ENCODE measurements around the gene CD36.

Gene CD36

GRCh38 chr7:80637911-80638765 lies at the start of gene CD36:
CD36 (plus strand) TSS chr7:80638642; CDS start chr7:80646741, 8,099 bp downstream.
- no peak for DNase-seq

GRCh38 chr7:80589631-80590030 lies 48.8 kb upstream of the CD36 start:
- DNase-seq, result no peak

GRCh38 chr7:80591654-80592053 lies 46.8 kb upstream of the CD36 start:
- DNase-seq, result no peak

- DNase-seq, result no peak
Observed at GRCh38 chr7:80593869-80594586, 44.4 kb upstream of the CD36 start.

DNA sequence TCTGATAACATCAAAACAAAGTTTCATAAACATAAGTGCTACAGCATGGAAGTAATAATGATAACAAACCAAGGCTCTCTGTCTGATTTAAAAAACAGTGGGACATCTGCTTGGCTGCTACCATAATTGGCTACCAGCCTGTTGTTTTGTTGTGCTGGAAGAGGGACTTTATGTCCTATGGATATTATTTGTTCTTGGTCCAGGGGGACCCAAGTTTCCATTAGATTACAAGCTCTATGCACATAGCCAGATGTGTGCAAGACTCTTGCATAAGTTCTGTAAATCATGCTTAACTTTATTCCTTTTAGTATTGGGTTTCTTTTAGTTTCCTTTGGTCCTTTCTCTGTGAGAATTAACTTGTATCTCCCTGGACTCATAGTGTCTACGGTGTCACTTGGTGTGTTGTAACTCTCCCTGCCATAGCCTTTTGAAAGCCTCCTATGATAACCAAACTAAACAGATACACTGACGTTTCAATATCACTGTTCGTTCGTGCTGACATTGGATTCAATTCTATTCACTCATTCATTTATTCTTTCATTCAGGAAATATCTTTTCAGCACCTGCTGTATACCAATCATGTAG lies 41.4 kb upstream of the CD36 start:
- no peak for DNase-seq

DNA sequence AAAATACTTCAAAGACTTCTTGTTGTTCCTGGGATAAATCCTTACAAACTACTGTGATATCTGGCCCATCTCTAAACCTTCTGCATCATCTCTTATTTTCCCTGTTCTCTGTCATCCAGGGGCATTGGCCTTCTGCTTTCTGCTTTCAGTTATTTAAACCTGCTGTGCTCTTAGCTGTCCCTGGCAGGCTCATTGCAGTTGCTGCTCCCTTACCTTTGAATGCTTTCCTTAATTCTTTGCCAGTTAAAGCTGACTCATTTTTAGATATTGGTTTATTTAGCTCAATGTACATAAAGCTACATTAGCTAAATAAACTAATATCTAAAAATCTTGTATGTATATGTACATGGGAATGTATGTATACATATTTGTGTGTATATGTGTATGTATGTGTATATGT lies 40.6 kb upstream of the CD36 start:
- no peak for DNase-seq

GRCh38 chr7:80600046-80600445 lies 38.4 kb upstream of the CD36 start:
- no peak for DNase-seq

- DNase-seq, result no peak
Observed at GRCh38 chr7:80601999-80602398, 36.4 kb upstream of the CD36 start.

DNA sequence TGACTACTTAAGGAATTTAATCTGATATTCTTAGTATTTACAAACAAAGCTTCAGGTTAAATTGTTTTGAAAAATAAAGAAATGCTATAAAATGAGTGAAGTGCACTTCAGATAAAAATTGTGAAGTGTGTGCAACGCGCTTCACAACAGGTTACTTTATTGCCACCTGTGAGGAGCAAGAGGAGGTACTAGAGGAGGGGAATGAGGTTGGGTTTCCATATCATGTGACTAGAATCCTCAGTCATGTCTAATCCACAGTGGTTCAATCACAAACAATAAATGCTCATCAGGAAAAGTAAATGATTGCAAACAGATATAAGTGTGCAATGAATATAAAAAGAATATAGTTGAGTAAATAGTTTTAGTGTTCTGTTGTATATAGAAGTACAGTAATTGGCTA lies 34.5 kb upstream of the CD36 start:
- no peak for DNase-seq

- DNase-seq, result no peak
Observed at GRCh38 chr7:80604436-80604835, 34.0 kb upstream of the CD36 start.

DNA sequence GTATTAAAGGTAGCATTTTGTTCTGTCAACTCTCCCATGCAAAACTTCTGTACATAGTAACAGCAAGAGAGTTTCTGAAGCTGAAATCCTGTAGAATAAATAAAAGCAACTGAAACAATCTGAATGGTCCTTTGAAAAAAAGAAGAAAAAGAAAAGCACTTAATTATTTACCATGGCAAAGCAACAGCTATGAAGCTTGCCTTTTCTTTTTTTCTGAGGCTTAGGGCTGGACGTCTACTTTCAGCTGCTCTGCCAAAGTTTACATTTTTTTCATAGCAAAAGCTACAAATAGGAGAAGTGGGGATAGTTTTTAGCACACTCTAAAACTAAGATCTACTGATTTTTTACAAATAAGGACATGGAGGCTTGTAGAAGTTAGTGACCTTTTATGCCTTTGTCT lies 31.3 kb upstream of the CD36 start:
- no peak for DNase-seq

DNA sequence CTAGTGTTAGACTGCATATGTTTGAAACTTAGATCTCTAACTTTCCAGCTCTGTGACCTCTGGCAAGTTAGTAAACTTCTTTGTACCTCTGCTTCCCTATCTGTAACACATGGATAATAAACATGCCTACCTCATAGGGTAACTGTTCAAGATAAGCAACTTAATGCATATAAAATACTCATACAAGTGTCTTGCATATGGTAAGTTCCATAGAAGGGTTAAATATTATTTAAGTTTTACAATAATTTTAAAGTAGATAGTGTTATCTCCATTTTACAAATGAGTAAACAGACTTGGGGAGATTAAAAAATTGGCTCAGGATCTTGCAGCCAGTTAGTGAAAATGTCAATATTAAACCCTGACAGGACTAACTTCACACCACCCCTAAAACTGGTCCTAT lies 30.1 kb upstream of the CD36 start:
- no peak for DNase-seq

GRCh38 chr7:80609751-80610150 lies 28.7 kb upstream of the CD36 start:
- DNase-seq, result no peak

DNA sequence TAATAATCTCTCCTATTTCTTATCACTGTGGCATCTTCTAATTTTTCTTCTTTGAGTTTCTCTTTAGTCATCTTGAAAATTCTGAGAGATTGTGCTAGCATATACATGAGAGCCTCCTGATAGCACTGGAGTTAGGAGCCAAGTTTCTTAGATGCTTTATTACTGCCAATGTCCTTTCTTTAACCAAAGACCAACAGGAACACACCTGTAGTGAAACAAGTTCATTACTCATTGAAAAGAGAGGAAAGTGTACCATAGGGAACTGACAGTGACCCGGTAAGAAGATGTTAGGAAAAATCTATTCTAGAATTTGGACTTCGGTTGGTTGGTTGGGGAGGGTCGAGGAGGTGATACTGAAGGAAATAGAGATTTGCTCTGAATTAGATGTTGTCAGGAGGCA lies 27.1 kb upstream of the CD36 start:
- DNase-seq, result no peak

- no peak for DNase-seq
Observed at GRCh38 chr7:80611779-80612178, 26.7 kb upstream of the CD36 start.

- no peak for DNase-seq
Observed at GRCh38 chr7:80612880-80613279, 25.6 kb upstream of the CD36 start.

GRCh38 chr7:80613519-80613918 lies 24.9 kb upstream of the CD36 start:
- no peak for DNase-seq

DNA sequence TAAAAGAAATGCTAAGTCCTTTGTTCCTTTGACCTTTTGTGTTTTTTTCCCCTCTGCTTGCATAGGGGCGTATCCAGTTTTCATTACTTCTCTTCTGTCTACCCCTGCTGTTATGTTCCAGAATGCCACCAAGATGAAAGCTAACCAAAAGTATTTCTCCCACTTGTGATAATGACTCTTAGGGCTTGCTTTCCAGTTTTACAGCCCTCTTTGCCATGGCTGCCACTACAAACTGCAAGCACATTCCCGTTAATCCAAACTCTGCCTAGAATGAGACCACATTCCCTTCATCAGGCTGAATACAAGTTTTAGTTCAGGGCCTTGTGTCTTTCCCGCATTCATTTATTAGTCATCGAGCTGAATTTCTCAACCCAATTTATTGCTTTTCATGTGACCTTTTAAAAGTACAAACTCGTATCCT lies 23.6 kb upstream of the CD36 start:
- DNase-seq, result no peak

- DNase-seq, result no peak
Observed at GRCh38 chr7:80618096-80618495, 20.3 kb upstream of the CD36 start.

DNA sequence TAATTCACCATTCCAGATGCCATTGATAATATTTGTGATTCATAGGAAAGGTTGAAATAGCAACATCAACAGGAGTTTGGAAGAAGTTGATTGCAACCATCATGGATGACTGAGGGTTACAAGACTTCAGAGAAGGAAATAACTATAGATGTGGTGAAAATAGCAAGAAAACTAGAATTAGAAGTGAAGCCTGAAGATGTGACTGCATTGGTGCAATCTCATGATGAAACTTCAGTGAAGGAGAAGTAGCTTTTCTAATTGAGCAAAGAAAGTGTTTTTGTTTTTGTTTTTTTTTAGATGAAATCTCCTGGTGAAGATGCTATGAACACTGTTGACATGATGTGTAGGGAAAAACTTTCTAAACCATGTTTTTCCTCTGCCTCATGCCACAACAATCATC lies 18.7 kb upstream of the CD36 start:
- no peak for DNase-seq

- no peak for DNase-seq
Observed at GRCh38 chr7:80622541-80622940, 15.9 kb upstream of the CD36 start.

- no peak for DNase-seq
Observed at GRCh38 chr7:80623503-80624252, 14.8 kb upstream of the CD36 start.

GRCh38 chr7:80624763-80625162 lies 13.7 kb upstream of the CD36 start:
- DNase-seq, result no peak

Data from activated CD4-positive, alpha-beta T cell treated with anti-CD3 and anti-CD28 coated beads, Interleukin-10, Interleukin-2, amounts not matched to agents 100 ng/mL and 50 ng/mL, durations not matched to agents 16 hours and 8 hours (primary cell).